ENCODE measurements around the gene DYNC1I2. TPM values are rescaled to one million over a fixed set of nuclear protein-coding genes. Genes with fewer than 3 reads are reported as not detected.
A peak's percentile ranks its signal among the peaks of the same experiment; 100 is the strongest.

Gene DYNC1I2
- 10 to 100 TPM; 40.0 to 93.7 (median 59.3) TPM for total RNA-seq

DNA sequence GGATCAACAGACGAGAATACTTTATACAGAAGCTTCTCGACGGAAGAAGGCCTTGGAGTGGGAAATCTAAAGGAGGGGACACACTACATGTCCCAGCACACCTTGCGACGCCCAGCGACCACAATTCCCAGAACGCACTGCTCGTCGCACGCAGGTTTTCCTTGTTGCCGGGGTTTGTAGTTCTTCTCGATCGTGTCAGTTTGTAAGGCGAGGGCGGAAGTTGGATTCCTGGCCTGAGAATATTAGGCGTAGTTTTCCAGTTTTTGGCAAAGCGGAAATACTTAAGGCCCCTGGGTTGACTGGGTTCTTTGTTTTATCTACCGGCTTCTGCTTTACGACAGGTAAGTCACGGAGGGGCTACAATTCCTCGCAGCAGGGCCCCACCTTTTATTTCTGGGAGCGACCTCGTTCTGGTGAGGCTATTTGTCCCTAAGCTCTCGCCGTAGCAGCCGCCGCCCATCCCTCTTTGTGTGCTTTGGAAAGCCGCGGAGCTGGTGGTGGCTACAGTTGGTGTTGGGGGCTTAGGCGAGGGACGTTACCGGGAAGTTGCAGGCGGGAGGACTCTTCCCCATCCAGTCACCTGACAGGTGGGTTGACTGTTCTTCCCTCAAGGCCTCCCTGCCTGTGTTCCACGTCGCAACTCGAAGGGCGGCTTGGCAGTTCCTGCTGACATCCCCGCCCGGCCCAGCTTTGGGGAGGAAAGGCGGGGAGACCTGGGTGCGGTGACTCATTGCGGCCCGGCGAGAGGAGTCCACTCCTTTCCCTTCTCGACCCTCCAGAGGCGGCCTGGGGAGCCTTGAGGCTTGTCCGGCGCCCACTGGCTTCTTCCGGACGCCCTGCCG is at the start of gene DYNC1I2:
Gene DYNC1I2 (plus strand): TSS at position 183 of the 842 bp plus-strand sequence. CDS start 2,687 bp downstream, outside the sequence.
- H3K27ac ChIP-seq = peak within 1 kb of the TSS; percentile 81 to 93 (median 88)
- H3K4me1 ChIP-seq = peaks cover 13 to 16% of the 10 kb centered on the region in 2 donors
- intact Hi-C loops (cut with DNase I; ENCODE audit: low total_unique reads) (loop anchor here (5.0 kb wide), 5 partner anchors 235 to 870 kb away; partner anchors contain the start of genes DCAF17, DLX2, GORASP2 and HAT1), in situ Hi-C loops (cut with MboI; ENCODE audit: low sequenced_read_pairs in 4 of 4) (loop anchor here in 2 of 4 donors (25.0 kb wide), 2 partner anchors 250 to 750 kb away; partner anchors contain the start of genes GORASP2 (in 2 of the 2), DCAF17 (in 1 of the 2) and METTL8 (in 1 of the 2))
- H3K27me3 ChIP-seq = no peaks in the 10 kb centered on the region
- no peaks in the 10 kb centered on the region for H3K9me3 ChIP-seq
- TF ChIP-seq, protein P1, sequence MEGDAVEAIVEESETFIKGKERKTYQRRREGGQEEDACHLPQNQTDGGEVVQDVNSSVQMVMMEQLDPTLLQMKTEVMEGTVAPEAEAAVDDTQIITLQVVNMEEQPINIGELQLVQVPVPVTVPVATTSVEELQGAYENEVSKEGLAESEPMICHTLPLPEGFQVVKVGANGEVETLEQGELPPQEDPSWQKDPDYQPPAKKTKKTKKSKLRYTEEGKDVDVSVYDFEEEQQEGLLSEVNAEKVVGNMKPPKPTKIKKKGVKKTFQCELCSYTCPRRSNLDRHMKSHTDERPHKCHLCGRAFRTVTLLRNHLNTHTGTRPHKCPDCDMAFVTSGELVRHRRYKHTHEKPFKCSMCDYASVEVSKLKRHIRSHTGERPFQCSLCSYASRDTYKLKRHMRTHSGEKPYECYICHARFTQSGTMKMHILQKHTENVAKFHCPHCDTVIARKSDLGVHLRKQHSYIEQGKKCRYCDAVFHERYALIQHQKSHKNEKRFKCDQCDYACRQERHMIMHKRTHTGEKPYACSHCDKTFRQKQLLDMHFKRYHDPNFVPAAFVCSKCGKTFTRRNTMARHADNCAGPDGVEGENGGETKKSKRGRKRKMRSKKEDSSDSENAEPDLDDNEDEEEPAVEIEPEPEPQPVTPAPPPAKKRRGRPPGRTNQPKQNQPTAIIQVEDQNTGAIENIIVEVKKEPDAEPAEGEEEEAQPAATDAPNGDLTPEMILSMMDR (IDR thresholded peaks at IDR 0.05 in 4 of 5, conservative IDR thresholded peaks at IDR 0.05 in 1 of 5) = peak in 1 of 5 experiments; percentile 41
- peak; percentile 17 to 26 for TF ChIP-seq POLR2A (IDR thresholded peaks at IDR 0.05)
- H3K36me3 ChIP-seq = peaks cover 0 to 9% of the 10 kb centered on the region in 2 donors
- DNase-seq (peak; percentile 87 to 89), ATAC-seq (peak; percentile 99 to 100)
- peak within 1 kb of the TSS; percentile 85 to 95 (median 92) for H3K4me3 ChIP-seq

GRCh38 chr2:171651667-171652415 is 35.4 kb upstream of the DYNC1I2 start:
- Histone ChIP-seq H3K9me3 (no peaks in the 10 kb centered on the region), H3K36me3 (no peaks in the 10 kb centered on the region), H3K4me3 (no peak overlapping the region), H3K27ac (no peak overlapping the region), H3K27me3 (no peaks in the 10 kb centered on the region), H3K4me1 (no peaks in the 10 kb centered on the region)
- in situ Hi-C loops (cut with MboI; ENCODE audit: low sequenced_read_pairs in 4 of 4) = no loop called here
- DNase-seq (no peak), ATAC-seq (no peak)
- TF ChIP-seq POLR2A (IDR thresholded peaks at IDR 0.05) = no peak
- TF ChIP-seq, protein P1 (IDR thresholded peaks at IDR 0.05 in 4 of 5, conservative IDR thresholded peaks at IDR 0.05 in 1 of 5) = no peak
- intact Hi-C loops (cut with DNase I; ENCODE audit: low total_unique reads) = no loop called here

GRCh38 chr2:171652416-171652785 is 34.9 kb upstream of the DYNC1I2 start:
- Histone ChIP-seq H3K27me3 (no peaks in the 10 kb centered on the region), H3K4me1 (no peaks in the 10 kb centered on the region), H3K4me3 (no peak overlapping the region), H3K36me3 (no peaks in the 10 kb centered on the region), H3K27ac (no peak overlapping the region), H3K9me3 (no peaks in the 10 kb centered on the region)
- intact Hi-C loops (cut with DNase I; ENCODE audit: low total_unique reads) (no loop called here), in situ Hi-C loops (cut with MboI; ENCODE audit: low sequenced_read_pairs in 4 of 4) (no loop called here)
- TF ChIP-seq, protein P1 (IDR thresholded peaks at IDR 0.05 in 4 of 5, conservative IDR thresholded peaks at IDR 0.05 in 1 of 5) = no peak
- TF ChIP-seq POLR2A (IDR thresholded peaks at IDR 0.05) = no peak
- DNase-seq = no peak
- ATAC-seq = no peak

GRCh38 chr2:171655586-171655985 is 31.7 kb upstream of the DYNC1I2 start:
- intact Hi-C loops (cut with DNase I; ENCODE audit: low total_unique reads) = no loop called here
- no peak overlapping the region for H3K27ac ChIP-seq
- in situ Hi-C loops (cut with MboI; ENCODE audit: low sequenced_read_pairs in 4 of 4) = no loop called here
- DNase-seq = no peak
- ATAC-seq = no peak
- H3K27me3 ChIP-seq = no peaks in the 10 kb centered on the region
- TF ChIP-seq, protein P1 (IDR thresholded peaks at IDR 0.05 in 4 of 5, conservative IDR thresholded peaks at IDR 0.05 in 1 of 5) = no peak
- TF ChIP-seq POLR2A (IDR thresholded peaks at IDR 0.05) = no peak
- no peak overlapping the region for H3K4me3 ChIP-seq
- no peaks in the 10 kb centered on the region for H3K9me3 ChIP-seq
- no peaks in the 10 kb centered on the region for H3K36me3 ChIP-seq
- no peaks in the 10 kb centered on the region for H3K4me1 ChIP-seq
